Ishikawa (cell line): Measurements from ENCODE around the gene CNTN4.

Source experiments
- CEBPB ChIP-seq: IDR thresholded peaks from 2 replicates; pipeline ENCODE4 v1.6.1; 2012
- CREB1 ChIP-seq: IDR thresholded peaks from 2 replicates; pipeline ENCODE4 v1.6.1; 2012; ENCODE audit warnings: low read depth
- EGR1 ChIP-seq: IDR thresholded peaks from 2 replicates; pipeline ENCODE4 v1.6.1; 2012
- EP300 ChIP-seq: IDR thresholded peaks from 2 replicates; pipeline ENCODE4 v1.6.1; 2012; ENCODE audit warnings: borderline replicate concordance
- FOXM1 ChIP-seq: IDR thresholded peaks from 2 replicates; pipeline ENCODE4 v1.6.1; 2012; ENCODE audit warnings: low read depth, borderline replicate concordance
- TAF1 ChIP-seq: IDR thresholded peaks from 2 replicates; pipeline ENCODE4 v1.6.1; 2012; ENCODE audit warnings: low read depth, mild to moderate bottlenecking
- TEAD4 ChIP-seq: IDR thresholded peaks from 2 replicates; pipeline ENCODE4 v1.6.1; 2012
- USF1 ChIP-seq: IDR thresholded peaks from 2 replicates; pipeline ENCODE4 v1.6.1; 2012
- ZBTB7A ChIP-seq: IDR thresholded peaks from 2 replicates; pipeline ENCODE4 v1.6.1; 2012; ENCODE audit warnings: low read depth

GRCh38 chr3:2377281-2377680 is 278.6 kb downstream of the CNTN4 start:
- TF ChIP-seq EP300: no peak
- no peak for TF ChIP-seq ZBTB7A
- no peak for TF ChIP-seq FOXM1
- TF ChIP-seq CEBPB: no peak
- TF ChIP-seq TAF1: no peak
- TF ChIP-seq USF1: no peak
- TF ChIP-seq EGR1: no peak
- TF ChIP-seq TEAD4: no peak
- TF ChIP-seq CREB1: no peak
